Activated CD4-positive, alpha-beta T cell treated with anti-CD3 and anti-CD28 coated beads, Interleukin-10, Interleukin-2, amounts not matched to agents 100 ng/mL and 50 ng/mL, durations not matched to agents 16 hours and 8 hours (primary cell): ENCODE data around the gene MBNL2.

Source experiments
- DNase-seq: peaks from one replicate; pipeline ENCODE4 v3.0.0-alpha.2; 2020

Gene MBNL2

GRCh38 chr13:97255515-97256021, 33.4 kb downstream of the MBNL2 start:
- DNase-seq = peak; percentile 66

DNA sequence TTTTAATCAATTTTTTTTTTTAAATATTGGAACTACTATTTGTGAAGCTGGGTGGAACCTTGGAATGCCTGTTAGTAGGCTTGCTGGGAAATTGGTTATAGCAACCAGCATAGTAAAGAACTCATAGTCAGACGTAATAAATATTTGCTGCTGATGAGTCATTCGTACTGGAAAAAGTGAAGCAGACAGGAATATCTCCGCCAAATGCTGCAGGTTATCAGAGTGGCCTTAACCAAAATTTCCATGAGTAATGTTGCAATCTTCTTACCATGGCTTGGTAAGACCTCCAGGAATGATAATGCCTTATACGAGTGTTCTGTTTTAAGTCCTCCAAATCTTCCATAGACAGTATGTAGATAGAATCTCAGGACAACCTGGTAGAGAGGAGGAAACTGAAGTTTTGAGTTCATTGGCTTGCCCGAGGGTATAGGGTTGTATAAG, 34.2 kb downstream of the MBNL2 start:
- DNase-seq = peak; percentile 59

- no peak for DNase-seq
Measured at GRCh38 chr13:97257228-97257755, 35.2 kb downstream of the MBNL2 start.

- peak; percentile 76 for DNase-seq
Measured at GRCh38 chr13:97257800-97258799, 36.0 kb downstream of the MBNL2 start.

DNA sequence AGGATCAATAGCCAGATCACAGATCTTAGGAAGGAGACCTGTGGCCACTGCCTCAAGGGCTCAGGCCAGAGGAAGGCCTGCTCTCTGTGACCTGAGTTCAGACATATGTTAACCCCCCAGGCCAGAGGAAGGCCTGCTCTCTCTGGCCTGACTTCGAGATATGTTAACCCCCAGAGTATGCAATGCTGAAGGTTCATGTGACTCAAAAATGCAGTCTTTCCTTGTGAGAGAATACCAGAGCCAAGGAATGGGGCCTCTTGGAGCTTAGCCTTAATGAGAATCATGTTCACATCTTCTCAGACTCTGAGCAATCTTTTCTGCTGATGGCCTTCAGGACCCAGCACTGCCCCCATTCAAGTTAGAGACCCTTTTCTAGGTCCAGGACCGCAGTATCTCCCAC, 36.7 kb downstream of the MBNL2 start:
- DNase-seq = no peak

- DNase-seq = no peak
Measured at GRCh38 chr13:97259410-97259797, 37.3 kb downstream of the MBNL2 start.

GRCh38 chr13:97259798-97260714, 37.9 kb downstream of the MBNL2 start:
- DNase-seq = no peak

- DNase-seq = peak; percentile 78
Measured at GRCh38 chr13:97261254-97262005, 39.3 kb downstream of the MBNL2 start.

DNA sequence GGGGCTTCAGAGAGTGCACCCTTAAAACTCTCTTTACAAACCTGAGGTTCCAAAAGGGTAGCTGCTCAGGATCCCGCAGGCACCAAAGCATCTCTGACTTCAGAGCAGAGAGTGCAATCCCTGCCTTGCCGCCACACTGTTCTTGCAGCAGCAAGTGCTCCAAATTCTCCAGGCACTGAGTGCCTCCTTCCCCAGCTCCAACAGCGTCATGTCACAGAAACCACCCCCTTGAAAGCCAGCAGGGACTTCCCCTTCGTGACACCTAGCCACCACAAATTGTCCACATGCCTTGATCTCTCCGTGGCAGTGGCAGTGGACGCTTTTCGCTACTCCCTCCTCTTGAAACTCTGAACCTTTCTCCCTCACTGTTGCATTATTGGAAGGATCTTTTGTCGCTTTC, 39.9 kb downstream of the MBNL2 start:
- peak; percentile 52 for DNase-seq

DNA sequence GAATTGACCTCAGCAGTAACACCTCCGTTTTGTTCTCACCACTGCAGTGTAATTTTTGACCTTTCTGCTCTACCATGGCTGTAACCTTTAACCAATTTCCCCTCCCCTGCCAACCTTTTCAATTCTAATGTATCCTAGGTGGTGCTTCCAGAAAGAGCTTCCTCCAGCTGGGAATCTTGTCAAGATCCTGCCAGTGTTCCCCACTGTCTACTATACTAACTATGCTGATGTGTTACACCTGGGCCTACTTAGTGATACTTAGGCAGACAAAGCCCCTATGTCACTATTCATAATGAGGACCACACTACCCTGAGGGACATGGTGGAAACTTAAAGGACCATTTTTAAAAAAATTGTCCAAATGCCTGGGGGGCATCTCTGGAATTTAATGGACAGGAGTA, 41.0 kb downstream of the MBNL2 start:
- no peak for DNase-seq

- DNase-seq = no peak
Measured at GRCh38 chr13:97264663-97265062, 42.5 kb downstream of the MBNL2 start.

DNA sequence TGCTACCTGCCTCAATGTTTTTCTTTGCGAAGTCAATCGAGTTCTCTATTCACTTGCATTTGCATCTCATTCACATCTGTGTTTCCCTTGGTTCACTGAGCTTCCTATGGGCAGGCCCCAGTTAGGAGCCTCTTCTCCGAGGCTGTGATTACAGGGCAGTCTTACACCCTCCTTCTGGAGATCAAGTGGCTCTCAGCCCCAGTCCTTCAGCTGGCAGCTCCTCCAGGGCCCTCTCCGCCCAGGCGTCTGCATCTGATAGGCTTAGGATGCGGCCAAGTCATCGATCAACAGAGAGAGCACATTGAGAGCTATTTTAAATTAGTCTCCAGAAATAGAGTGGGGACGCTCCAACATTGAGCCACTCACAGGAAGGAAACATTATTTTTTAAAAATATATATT, 44.2 kb downstream of the MBNL2 start:
- DNase-seq = no peak

GRCh38 chr13:97266772-97267417, 44.8 kb downstream of the MBNL2 start:
- no peak for DNase-seq

GRCh38 chr13:97267418-97268059, 45.4 kb downstream of the MBNL2 start:
- DNase-seq = no peak

DNA sequence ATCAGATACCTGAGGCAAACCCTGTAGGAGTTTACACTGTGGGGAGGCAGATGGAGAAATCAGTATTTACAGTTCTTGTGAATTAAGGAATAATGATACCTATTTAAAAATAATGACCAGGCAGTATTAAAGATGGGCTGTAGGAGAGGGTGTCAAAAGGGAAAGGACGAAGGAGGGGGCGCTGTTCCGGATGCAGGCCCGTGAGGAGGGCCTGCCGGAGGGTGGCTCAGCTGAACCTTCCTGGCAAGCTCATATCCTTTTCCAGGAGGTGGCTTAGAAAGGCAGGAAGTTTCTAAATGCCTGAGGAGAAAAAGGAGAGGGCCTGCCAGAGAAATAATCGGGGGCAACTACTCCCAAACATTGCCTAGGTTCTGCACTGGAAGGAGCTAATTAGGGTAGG, 46.6 kb downstream of the MBNL2 start:
- no peak for DNase-seq

DNA sequence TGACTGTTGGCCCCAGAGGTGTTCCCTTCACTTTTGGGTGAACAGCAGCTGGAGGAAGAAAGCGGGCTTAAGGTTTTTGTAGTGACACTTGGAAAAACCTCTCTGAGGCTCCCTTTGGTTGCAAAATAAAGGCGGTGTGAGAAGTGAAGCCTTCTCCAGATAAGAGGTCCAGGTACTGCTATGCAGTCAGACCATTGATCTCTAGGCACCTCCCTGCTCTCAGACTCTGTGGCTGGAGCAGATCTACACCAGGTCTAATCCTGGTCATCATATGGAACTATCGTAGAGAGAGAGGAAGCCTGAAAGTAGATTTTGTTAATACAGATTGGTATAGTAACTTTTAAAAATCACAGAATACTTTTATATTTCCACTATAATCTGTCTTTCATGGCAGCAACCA, 47.5 kb downstream of the MBNL2 start:
- no peak for DNase-seq

GRCh38 chr13:97272526-97272925, 50.4 kb downstream of the MBNL2 start:
- no peak for DNase-seq

DNA sequence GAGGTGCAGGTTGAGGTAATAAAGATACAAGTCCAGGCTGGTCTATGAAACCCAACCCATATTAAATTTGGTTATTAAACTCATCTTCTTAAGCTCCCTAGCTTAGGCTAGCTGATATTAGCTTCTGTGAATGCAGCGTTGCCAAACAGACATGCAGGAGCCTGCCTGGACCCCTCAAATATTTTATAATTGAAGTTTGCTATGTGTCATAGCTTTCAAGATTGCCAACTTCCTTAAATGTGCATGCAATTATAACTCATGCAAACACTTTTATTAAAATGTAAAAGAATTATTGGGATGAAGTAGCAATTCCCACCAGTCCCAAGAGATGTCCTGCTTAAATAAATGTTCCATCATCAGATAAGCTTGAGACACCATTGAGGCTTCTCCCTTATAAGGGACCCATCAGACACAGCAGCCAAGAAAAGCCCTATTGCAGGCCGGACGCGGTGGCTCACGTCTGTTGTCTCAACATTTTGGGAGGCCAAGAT, 51.3 kb downstream of the MBNL2 start:
- no peak for DNase-seq

DNA sequence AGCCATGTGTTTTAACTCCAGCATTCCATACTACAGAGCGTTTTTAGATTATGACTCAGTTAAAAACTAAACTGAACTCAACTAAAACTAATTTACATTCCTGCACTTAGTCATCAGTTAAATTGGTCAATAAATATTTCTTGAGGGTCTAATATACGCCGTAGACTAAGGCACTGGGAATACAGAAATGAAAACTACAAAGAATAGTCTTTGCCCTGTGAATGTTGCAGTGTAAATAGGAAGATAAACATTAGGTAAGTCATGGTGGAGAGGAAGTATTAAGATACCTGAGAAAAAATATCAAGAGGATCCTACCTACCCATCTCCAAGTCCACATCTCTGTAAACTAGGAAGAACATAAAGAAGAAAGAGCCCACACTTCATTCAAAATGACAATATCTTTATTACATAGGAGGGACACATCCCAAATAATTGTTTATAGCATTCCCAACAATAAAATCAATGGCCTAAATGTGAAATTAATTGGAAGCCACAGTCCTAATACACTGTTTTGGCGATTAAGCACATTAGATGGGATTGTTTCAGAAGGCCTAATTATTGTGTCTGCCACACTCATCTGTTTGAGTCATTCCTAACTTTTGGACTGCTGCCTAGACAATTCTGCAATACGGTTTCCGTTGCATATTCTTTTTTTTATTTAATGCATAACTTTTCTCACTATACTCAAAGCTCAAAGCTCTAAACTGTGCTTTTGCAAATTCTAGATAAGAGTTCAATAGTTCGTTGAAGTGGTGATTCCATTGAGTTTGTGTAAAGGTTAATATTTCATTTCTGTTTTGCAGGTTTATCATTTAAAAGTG, 52.9 kb downstream of the MBNL2 start:
- no peak for DNase-seq
